Pulmonary artery endothelial cell (primary cell): ENCODE data around the gene ADCY10. TPM values are rescaled to one million over a fixed set of nuclear protein-coding genes. Genes with fewer than 3 reads are reported as not detected.

Source experiments
- DNase-seq: peaks from one replicate; pipeline ENCODE4 v3.0.0-alpha.2; 2011; ENCODE audit warnings: low read depth, low spot score
- total RNA-seq: library from RNA; depleted of rRNA; stranded (reverse); fragments of >200 nt; gene quantifications from 2 replicates; pipeline ENCODE4 v1.2.3, GENCODE V29; 2014

ADCY10 gene
- total RNA-seq, 1 donor from 2014 or later, result not detected

DNA sequence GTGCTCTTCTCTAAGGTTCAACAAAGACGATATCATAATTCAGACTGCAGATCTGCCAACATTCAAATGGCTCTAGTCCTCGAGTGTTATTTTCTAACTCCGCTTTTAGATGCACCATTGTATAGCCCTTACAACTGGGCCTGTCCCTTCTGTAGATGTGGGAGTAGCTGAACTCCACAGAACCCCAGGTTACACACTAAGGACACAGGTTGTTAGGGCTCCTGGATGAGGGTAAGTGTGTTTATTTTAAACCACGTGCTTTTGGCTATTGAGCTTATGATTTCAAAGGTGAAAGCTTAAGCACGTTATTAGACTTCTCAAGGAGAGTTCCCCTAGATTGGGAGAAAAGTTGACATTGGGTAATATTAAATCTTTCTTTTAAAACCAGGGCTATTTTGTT, 127.4 kb downstream of the ADCY10 start:
- DNase-seq, result no peak

- DNase-seq, result no peak
Measured at GRCh38 chr1:167784876-167785550, 128.9 kb downstream of the ADCY10 start.

GRCh38 chr1:167782946-167783345, 131.0 kb downstream of the ADCY10 start:
- DNase-seq, result no peak

DNA sequence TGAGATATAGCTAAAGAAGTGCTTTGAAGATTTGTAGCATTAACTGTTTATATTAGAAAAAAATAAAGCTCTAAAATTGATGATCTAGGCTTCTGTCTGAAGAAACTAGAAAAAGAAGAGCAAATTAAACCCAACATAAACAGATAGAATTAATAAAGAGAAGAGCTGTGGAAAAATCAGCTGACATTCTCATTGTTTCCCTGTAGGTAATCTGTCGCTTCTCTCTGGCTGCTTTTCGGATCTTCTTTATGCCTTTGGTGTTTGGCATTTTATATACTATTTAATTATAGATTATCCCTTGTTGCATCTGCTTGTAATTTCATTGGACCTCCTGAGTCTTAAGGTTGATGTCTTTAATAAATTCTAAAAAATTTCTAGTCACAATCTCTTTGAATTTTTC, 132.4 kb downstream of the ADCY10 start:
- DNase-seq, result no peak

GRCh38 chr1:167777269-167777650, 136.7 kb downstream of the ADCY10 start:
- no peak for DNase-seq

- DNase-seq, result no peak
Measured at GRCh38 chr1:167776616-167777268, 137.2 kb downstream of the ADCY10 start.

DNA sequence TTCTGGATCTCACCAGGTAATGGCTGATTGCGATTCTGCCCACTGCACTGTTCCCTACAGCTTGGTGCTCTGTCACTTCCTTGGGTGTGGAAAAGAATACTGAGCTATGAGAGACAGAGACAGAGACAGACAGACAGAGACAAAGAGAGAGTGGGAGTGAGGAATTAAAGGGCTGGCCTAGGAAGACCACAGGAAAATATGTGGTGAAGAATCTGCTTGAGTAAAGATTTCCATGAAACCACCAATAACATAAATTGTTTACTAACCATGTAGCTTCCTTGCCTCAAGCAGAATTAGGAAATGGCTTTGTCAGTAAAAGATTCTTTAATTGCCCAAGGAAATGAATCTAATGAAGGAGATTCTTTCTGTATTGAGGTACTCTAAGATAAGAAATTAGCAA, 137.8 kb downstream of the ADCY10 start:
- no peak for DNase-seq

DNA sequence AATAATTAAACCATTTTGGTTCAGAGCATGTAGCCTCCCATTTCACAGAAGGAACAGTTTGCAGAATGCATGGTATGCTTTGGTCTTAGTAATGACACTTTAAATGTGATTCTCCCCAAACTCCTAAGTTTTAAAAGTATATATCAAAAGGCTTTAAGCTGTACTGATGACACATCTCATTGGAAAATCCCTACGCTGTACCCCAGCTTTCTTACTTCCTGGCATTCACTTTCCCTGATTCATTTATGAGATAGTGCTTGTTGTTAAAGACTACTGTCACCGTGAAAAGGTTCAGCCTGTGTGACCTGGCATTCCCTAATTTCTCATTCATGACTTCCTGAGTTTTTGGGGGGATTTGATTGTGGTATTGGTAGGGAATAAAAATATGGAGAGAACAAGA, 138.8 kb downstream of the ADCY10 start:
- DNase-seq, result peak; percentile 53

DNA sequence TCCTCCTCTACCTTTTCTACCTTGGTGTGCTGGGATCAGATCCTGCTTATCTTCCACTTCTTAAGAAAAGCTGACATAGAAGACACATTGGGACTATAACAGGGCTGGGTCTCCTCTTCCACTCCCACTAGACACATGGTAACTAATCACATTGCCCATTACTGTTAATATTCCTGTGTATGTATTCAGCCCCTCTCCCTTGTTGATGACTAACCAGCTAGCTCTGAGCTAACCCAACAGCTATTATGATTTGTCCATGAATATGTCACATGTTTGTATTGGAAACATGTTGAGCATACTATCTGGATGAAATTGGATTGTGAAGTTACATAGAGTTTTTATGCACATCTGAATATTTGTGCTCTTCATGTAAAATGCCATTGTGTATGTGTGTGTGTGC, 139.2 kb downstream of the ADCY10 start:
- DNase-seq, result peak; percentile 13

DNA sequence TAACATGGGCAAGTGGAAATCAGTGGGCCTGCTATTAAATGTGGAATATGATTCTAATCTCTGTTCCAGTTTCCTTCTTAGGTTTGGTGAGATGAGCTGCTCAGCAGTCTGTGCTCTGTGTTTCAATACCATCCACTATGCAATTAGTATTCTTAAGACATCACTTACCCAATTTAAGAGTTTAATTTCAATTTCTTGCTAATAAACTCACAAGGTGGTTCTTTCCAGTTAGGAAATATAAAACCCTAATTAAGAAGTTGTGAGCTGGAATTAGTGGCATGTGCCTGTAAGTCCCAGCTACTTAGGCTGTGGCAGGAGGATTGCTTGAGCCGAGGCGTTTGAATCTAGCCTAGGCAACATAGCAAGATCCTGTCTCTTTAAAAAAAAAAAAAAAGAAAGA, 140.4 kb downstream of the ADCY10 start:
- DNase-seq, result no peak

- no peak for DNase-seq
Measured at GRCh38 chr1:167772436-167772835, 141.5 kb downstream of the ADCY10 start.

GRCh38 chr1:167770127-167770526, 143.8 kb downstream of the ADCY10 start:
- DNase-seq, result no peak

GRCh38 chr1:167767761-167768160, 146.2 kb downstream of the ADCY10 start:
- no peak for DNase-seq

- DNase-seq, result no peak
Measured at GRCh38 chr1:167766538-167766937, 147.4 kb downstream of the ADCY10 start.

DNA sequence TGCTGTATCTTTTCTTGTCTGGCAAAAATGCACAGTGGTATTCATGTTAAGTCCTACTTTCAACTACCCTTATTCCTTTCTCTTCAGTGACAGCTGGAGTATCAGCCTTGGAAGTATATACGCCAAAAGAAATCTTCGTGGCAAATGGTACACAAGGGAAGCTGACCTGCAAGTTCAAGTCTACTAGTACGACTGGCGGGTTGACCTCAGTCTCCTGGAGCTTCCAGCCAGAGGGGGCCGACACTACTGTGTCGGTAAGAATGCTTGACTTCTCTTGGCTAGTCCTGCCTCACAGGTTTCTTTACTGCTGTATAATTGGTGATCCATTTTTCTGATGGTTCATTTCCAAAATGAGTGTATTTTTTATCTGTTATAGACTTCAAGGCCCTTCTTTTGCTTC, 148.4 kb downstream of the ADCY10 start:
- DNase-seq, result no peak

GRCh38 chr1:167764458-167765330, 149.2 kb downstream of the ADCY10 start:
- no peak for DNase-seq

DNA sequence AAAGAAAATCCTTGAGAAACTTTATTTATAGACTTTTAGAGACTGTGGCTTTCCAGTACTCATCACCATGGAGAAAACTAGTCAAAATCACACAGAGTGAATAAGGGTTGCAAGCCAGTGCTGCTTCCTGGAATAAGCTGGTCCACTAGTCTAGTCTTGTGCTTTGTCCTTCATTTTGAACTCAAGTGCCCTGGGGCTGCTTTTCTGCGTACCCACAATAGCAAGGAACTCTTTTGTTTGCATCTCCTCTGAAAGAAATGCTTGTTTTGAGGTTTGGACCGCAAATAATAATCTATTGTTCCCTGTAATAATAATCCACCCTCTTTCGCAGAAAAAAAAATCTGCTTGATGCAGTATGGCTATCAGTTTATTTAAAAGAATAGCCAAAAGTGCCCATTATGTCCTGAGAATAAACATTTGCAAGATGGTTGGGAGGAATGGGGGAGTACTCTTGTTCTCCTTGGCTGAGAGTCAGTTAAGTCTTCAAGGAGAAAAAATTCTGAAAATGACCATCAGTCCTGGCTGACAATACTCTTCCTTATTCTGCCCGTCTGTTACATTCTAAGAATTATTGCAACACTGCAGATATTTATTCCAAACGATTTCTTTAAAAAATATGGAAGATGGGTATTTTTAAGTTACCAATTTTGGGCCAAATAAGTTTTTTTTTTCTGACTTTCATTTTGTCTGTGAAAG, 150.3 kb downstream of the ADCY10 start:
- DNase-seq, result no peak

- DNase-seq, result no peak
Measured at GRCh38 chr1:167762061-167762746, 151.7 kb downstream of the ADCY10 start.

DNA sequence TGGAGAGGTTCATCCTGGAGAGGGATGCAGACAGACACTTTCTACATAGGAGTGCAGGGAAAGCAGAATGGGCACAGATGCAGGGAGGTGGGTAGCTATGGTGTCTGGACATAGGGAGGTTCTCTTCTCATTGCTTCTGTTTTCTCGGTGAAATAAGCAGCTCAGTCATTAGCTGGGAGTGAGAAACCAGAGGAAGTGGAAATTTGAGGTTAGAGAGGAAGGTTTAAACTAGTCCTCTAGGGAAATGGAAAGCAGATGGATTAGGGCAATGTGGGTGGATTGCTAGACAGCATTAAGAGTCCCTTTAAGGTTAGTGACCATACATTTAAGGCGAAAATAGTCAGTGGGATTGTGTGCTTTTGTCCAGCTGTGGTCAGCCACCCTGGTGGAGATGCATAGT, 152.5 kb downstream of the ADCY10 start:
- DNase-seq, result no peak
